ENCODE results near the gene GNG11. TPM values are rescaled to one million over a fixed set of nuclear protein-coding genes. Genes with fewer than 3 reads are reported as not detected.

GNG11 gene
- total RNA-seq, 4 donors from 2014 or later, result 3.3 to 6.8 (median 5.3) TPM

- no peaks in the 10 kb centered on the region for H3K27me3 ChIP-seq
- no peak overlapping the region for H3K4me3 ChIP-seq
- 92% methylated on average over 2 of the region's 2 CpGs for WGBS
- no peak for TF ChIP-seq POLR2AphosphoS5 (IDR thresholded peaks at IDR 0.05)
- no peak for TF ChIP-seq CTCF (IDR thresholded peaks at IDR 0.05)
- TF ChIP-seq POLR2A (IDR thresholded peaks at IDR 0.05), result no peak
- no peak for TF ChIP-seq EP300 (IDR thresholded peaks at IDR 0.05)
- no peak overlapping the region for H3K27ac ChIP-seq
- H3K36me3 ChIP-seq, result no peaks in the 10 kb centered on the region
- no peaks in the 10 kb centered on the region for H3K4me1 ChIP-seq
- H3K9me3 ChIP-seq, result no peaks in the 10 kb centered on the region
- DNase-seq (ENCODE audit: low spot score in 2 of 2), result no peak
These were observed 33.8 kb downstream of the GNG11 start for GRCh38 chr7:93955304-93955703.

- 94% methylated on average over 1 of the region's 1 CpG for WGBS
- no peaks in the 10 kb centered on the region for H3K27me3 ChIP-seq
- no peak for TF ChIP-seq EP300 (IDR thresholded peaks at IDR 0.05)
- TF ChIP-seq POLR2A (IDR thresholded peaks at IDR 0.05), result no peak
These were observed 36.2 kb downstream of the GNG11 start for GRCh38 chr7:93957767-93958166.

GRCh38 chr7:93958216-93958615 lies 36.7 kb downstream of the GNG11 start:
- Histone ChIP-seq H3K36me3 (no peaks in the 10 kb centered on the region), H3K27ac (no peak overlapping the region), H3K9me3 (no peaks in the 10 kb centered on the region), H3K4me3 (no peak overlapping the region), H3K27me3 (no peaks in the 10 kb centered on the region), H3K4me1 (no peaks in the 10 kb centered on the region)
- WGBS, result 75% methylated on average over 3 of the region's 3 CpGs
- TF ChIP-seq POLR2AphosphoS5 (IDR thresholded peaks at IDR 0.05) (no peak), POLR2A (IDR thresholded peaks at IDR 0.05) (no peak), EP300 (IDR thresholded peaks at IDR 0.05) (no peak), CTCF (IDR thresholded peaks at IDR 0.05) (no peak)
- no peak for DNase-seq (ENCODE audit: low spot score in 2 of 2)

More at GRCh38 chr7:93957767-93958166, 36.2 kb downstream of the GNG11 start:
- Histone ChIP-seq H3K27ac (no peak overlapping the region), H3K36me3 (no peaks in the 10 kb centered on the region), H3K4me3 (no peak overlapping the region), H3K4me1 (no peaks in the 10 kb centered on the region), H3K9me3 (no peaks in the 10 kb centered on the region)
- DNase-seq (ENCODE audit: low spot score in 2 of 2), result no peak

GRCh38 chr7:93958651-93959050 lies 37.1 kb downstream of the GNG11 start:
- 78% methylated on average over 3 of the region's 3 CpGs for WGBS
- no peaks in the 10 kb centered on the region for H3K9me3 ChIP-seq
- H3K4me1 ChIP-seq, result no peaks in the 10 kb centered on the region
- H3K4me3 ChIP-seq, result no peak overlapping the region
- TF ChIP-seq POLR2A (IDR thresholded peaks at IDR 0.05) (no peak), POLR2AphosphoS5 (IDR thresholded peaks at IDR 0.05) (no peak), EP300 (IDR thresholded peaks at IDR 0.05) (no peak), CTCF (IDR thresholded peaks at IDR 0.05) (no peak)
- H3K27ac ChIP-seq, result no peak overlapping the region
- H3K27me3 ChIP-seq, result no peaks in the 10 kb centered on the region
- no peak for DNase-seq (ENCODE audit: low spot score in 2 of 2)
- H3K36me3 ChIP-seq, result no peaks in the 10 kb centered on the region

- WGBS, result 87% methylated on average over 3 of the region's 3 CpGs
- Histone ChIP-seq H3K9me3 (no peaks in the 10 kb centered on the region), H3K27ac (no peak overlapping the region), H3K36me3 (no peaks in the 10 kb centered on the region), H3K4me3 (no peak overlapping the region), H3K27me3 (no peaks in the 10 kb centered on the region), H3K4me1 (no peaks in the 10 kb centered on the region)
- DNase-seq (ENCODE audit: low spot score in 2 of 2), result no peak
- TF ChIP-seq CTCF (IDR thresholded peaks at IDR 0.05) (no peak), EP300 (IDR thresholded peaks at IDR 0.05) (no peak), POLR2A (IDR thresholded peaks at IDR 0.05) (no peak), POLR2AphosphoS5 (IDR thresholded peaks at IDR 0.05) (no peak)
These were observed 39.5 kb downstream of the GNG11 start for GRCh38 chr7:93960986-93961385.

GRCh38 chr7:93964262-93964661 lies 42.7 kb downstream of the GNG11 start:
- Histone ChIP-seq H3K27ac (no peak overlapping the region), H3K4me3 (no peak overlapping the region), H3K9me3 (no peaks in the 10 kb centered on the region), H3K27me3 (no peaks in the 10 kb centered on the region), H3K36me3 (no peaks in the 10 kb centered on the region), H3K4me1 (no peaks in the 10 kb centered on the region)
- 97% methylated on average over 5 of the region's 5 CpGs for WGBS
- DNase-seq (ENCODE audit: low spot score in 2 of 2), result no peak
- TF ChIP-seq CTCF (IDR thresholded peaks at IDR 0.05) (no peak), POLR2A (IDR thresholded peaks at IDR 0.05) (no peak), EP300 (IDR thresholded peaks at IDR 0.05) (no peak), POLR2AphosphoS5 (IDR thresholded peaks at IDR 0.05) (no peak)
